Peyer's patch (tissue), 4 donors: Measurements from ENCODE around the gene RALGPS1.

ENCODE experiments used
- POLR2A ChIP-seq, 2 donors: fragments of 450-650 bp; IDR thresholded peaks; one replicate each; pipeline ENCODE4 v1.5.1; 2017; ENCODE audit warnings: antibody characterized with exemption in 2 of 2, mild to moderate bottlenecking in 2 of 2, moderate library complexity in 2 of 2
- TF ChIP-seq, protein P1 (sequence below), 6 experiments: fragments of 450-650 bp in 4 of 6; fragments of 200-600 bp in 2 of 6; sonication (generic) in 1 of 6; IDR thresholded peaks; one replicate each; pipeline ENCODE4 v1.5.1; 2017 to 2019; ENCODE audit warnings: antibody characterized with exemption in 6 of 6, mild to moderate bottlenecking in 3 of 6, moderate library complexity in 1 of 6

DNA sequence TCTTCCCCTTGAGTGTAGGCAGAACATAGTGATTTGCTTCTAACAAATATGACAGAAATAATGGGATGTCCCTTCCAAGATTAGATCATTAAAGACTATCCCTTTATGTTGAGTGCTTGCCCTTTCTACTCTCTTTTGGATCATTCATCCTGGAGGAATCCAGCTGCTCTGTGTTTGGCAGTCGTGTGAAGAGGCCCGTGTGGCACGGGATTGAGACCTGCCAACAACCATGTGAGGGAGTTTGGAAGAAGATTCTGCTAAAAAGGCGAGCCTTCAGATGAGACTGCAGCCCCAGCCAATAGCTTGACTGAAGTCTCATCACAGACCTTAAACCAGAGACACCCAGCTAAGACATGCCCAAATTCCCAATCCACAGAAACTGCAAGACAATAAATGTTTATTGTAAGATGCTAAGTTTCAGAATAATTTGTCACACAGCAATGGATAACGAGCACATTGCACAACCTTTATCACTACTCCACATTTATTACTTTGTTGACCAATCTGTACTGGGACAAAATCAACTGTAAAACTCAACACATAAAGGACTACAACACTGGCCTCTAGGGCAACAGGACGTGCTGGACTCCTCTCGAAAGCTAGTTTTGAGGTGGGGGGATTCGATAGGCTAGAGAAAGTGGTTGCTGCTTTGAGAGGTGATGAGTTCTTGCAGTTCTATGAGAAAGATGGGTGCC lies 165.0 kb downstream of the RALGPS1 start:
- TF ChIP-seq, protein P1, sequence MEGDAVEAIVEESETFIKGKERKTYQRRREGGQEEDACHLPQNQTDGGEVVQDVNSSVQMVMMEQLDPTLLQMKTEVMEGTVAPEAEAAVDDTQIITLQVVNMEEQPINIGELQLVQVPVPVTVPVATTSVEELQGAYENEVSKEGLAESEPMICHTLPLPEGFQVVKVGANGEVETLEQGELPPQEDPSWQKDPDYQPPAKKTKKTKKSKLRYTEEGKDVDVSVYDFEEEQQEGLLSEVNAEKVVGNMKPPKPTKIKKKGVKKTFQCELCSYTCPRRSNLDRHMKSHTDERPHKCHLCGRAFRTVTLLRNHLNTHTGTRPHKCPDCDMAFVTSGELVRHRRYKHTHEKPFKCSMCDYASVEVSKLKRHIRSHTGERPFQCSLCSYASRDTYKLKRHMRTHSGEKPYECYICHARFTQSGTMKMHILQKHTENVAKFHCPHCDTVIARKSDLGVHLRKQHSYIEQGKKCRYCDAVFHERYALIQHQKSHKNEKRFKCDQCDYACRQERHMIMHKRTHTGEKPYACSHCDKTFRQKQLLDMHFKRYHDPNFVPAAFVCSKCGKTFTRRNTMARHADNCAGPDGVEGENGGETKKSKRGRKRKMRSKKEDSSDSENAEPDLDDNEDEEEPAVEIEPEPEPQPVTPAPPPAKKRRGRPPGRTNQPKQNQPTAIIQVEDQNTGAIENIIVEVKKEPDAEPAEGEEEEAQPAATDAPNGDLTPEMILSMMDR (IDR thresholded peaks at IDR 0.05) = no peak
- no peak for TF ChIP-seq POLR2A (IDR thresholded peaks at IDR 0.05)
